Upper lobe of left lung (tissue), 6 donors: ENCODE measurements around the gene TRIM44. TPM values are rescaled to one million over a fixed set of nuclear protein-coding genes. Genes with fewer than 3 reads are reported as not detected.
"Not testable (repeated sequence)": the region's sequence is repeated elsewhere in the genome, so short reads cannot be mapped to it uniquely, and the experiment has no call there.

Experiments used
- ATAC-seq, 2 donors: fragments of 200-7000 bp; cut with Tn5 transposase; one replicate each; pipeline ENCODE4 v1.9.1; 2022; ENCODE audit warnings: mild to moderate bottlenecking in 2 of 2, moderate library complexity in 2 of 2; ENCODE audit not compliant: low FRiP score in 2 of 2
- DNase-seq, 2 donors: peaks; one replicate each; pipeline ENCODE4 v3.0.0-alpha.2; 2019 to 2020
- H3K27ac ChIP-seq, 4 donors: fragments of 200-600 bp; sonication (generic); one replicate each; pipeline ENCODE4 v1.5.1; 2016 to 2019
- H3K27me3 ChIP-seq, 4 donors: fragments of 200-600 bp; sonication (generic); one replicate each; pipeline ENCODE4 v1.5.1; 2017 to 2019
- H3K36me3 ChIP-seq, 4 donors: fragments of 200-600 bp; sonication (generic); one replicate each; pipeline ENCODE4 v1.5.1; 2016 to 2019
- H3K4me1 ChIP-seq, 4 donors: fragments of 200-600 bp; sonication (generic); one replicate each; pipeline ENCODE4 v1.5.1; 2018 to 2019
- H3K4me3 ChIP-seq, 4 donors: fragments of 200-600 bp; sonication (generic); one replicate each; pipeline ENCODE4 v1.5.1; 2017 to 2019; ENCODE audit warnings: mild to moderate bottlenecking in 2 of 4, moderate library complexity in 1 of 4
- H3K9me3 ChIP-seq, 4 donors: fragments of 200-600 bp; sonication (generic); one replicate each; pipeline ENCODE4 v1.5.1; 2018 to 2019
- EP300 ChIP-seq, 4 donors: sonication (generic); formaldehyde crosslinking; IDR thresholded peaks; one replicate each; pipeline ENCODE4 v1.5.1; 2017; ENCODE audit warnings: antibody characterized with exemption in 4 of 4, control low read depth in 2 of 4
- POLR2A ChIP-seq, 4 donors: fragments of 450-650 bp; IDR thresholded peaks; one replicate each; pipeline ENCODE4 v1.5.1; 2016 to 2017; ENCODE audit warnings: antibody characterized with exemption in 4 of 4, mild to moderate bottlenecking in 2 of 4
- POLR2AphosphoS5 ChIP-seq, 2 donors: sonication (generic); formaldehyde crosslinking; IDR thresholded peaks; one replicate each; pipeline ENCODE4 v1.5.1; 2017; ENCODE audit warnings: antibody characterized with exemption in 2 of 2
- WGBS, 2 donors: methylation state at CpG; one replicate each; pipeline ENCODE4 v1.1.5; 2017 to 2018; 5-methylcytosine and 5-hydroxymethylcytosine counted together
- total RNA-seq, 6 donors: library from RNA; depleted of rRNA in 4 of 6; stranded (reverse); fragments of >200 nt in 4 of 6; gene quantifications; one replicate each; pipeline versions ENCODE4 v1.1.0 to v1.2.1, GENCODE V29; 2016 to 2021
- TF ChIP-seq, protein P1 (sequence below), 6 experiments: fragments of 450-650 bp in 4 of 6; fragments of 200-600 bp in 2 of 6; sonication (generic) in 2 of 6; IDR thresholded peaks; one replicate each; pipeline ENCODE4 v1.5.1; 2016 to 2019; ENCODE audit warnings: antibody characterized with exemption in 6 of 6
- donor health status: DM: no; HTN: no; CAD: no; lungs with moderate emphysema.
- donor health status: DM: no; HTN: yes; CAD: no; lungs with severe emphysema.

TRIM44 gene
- total RNA-seq, 6 donors from 2014 or later: 48.9 to 133 (median 64.0) TPM

DNA sequence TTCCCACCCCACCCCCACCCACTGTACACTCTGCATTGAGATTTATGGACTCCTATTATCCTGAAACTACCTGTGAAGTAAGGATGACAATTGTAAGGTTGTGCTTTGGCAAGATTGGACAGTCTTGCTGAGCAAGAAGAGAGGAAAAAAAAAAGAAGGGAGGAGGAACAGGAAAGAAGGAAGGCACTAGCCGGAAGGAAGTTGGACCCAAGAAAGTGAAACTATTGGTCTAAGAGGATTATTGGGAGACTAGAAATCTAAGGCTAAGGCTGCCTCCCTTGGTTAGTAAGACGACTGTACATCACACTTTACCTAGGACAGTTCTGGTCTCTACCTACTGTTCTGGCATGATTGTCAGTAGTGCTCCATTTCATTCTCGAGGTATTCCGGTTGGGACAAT, 12.1 kb upstream of the TRIM44 start:
- no peaks in the 10 kb centered on the region for H3K9me3 ChIP-seq
- H3K4me1 ChIP-seq: no peaks in the 10 kb centered on the region
- H3K27me3 ChIP-seq: no peaks in the 10 kb centered on the region
- H3K27ac ChIP-seq: no peak overlapping the region
- DNase-seq (no peak), ATAC-seq (no peak)
- TF ChIP-seq EP300 (IDR thresholded peaks at IDR 0.05) (no peak), POLR2A (IDR thresholded peaks at IDR 0.05) (no peak), POLR2AphosphoS5 (IDR thresholded peaks at IDR 0.05) (no peak)
- TF ChIP-seq, protein P1, sequence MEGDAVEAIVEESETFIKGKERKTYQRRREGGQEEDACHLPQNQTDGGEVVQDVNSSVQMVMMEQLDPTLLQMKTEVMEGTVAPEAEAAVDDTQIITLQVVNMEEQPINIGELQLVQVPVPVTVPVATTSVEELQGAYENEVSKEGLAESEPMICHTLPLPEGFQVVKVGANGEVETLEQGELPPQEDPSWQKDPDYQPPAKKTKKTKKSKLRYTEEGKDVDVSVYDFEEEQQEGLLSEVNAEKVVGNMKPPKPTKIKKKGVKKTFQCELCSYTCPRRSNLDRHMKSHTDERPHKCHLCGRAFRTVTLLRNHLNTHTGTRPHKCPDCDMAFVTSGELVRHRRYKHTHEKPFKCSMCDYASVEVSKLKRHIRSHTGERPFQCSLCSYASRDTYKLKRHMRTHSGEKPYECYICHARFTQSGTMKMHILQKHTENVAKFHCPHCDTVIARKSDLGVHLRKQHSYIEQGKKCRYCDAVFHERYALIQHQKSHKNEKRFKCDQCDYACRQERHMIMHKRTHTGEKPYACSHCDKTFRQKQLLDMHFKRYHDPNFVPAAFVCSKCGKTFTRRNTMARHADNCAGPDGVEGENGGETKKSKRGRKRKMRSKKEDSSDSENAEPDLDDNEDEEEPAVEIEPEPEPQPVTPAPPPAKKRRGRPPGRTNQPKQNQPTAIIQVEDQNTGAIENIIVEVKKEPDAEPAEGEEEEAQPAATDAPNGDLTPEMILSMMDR (IDR thresholded peaks at IDR 0.05): no peak
- 84 to 85% methylated on average over 4 of the region's 4 CpGs for WGBS, 2 donors
- no peak overlapping the region for H3K4me3 ChIP-seq
- H3K36me3 ChIP-seq: no peaks in the 10 kb centered on the region

DNA sequence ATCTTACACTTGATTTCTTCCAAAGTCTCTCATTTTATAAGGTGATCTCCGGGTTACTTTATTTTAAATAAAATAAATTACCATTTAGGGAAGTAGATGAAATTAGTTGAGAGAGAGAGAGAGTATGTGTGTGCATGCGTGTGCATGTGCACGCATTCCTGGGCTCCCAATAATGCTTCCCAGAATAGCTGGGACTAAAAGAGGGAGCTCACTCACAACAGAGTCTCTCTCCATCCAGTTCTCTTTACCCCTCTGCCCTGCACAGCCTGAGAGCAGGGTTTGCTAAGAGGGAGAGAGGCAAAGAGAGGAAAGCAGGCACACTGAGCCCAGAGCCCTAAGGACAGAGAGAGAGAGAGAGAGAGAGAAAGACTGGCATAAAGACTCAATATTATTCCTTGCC, 11.3 kb upstream of the TRIM44 start:
- no peaks in the 10 kb centered on the region for H3K36me3 ChIP-seq
- no peak overlapping the region for H3K4me3 ChIP-seq
- no peaks in the 10 kb centered on the region for H3K4me1 ChIP-seq
- WGBS, 2 donors: 89% methylated on average over 3 of the region's 3 CpGs
- no peaks in the 10 kb centered on the region for H3K9me3 ChIP-seq
- TF ChIP-seq, protein P1 (IDR thresholded peaks at IDR 0.05): no peak
- TF ChIP-seq POLR2A (IDR thresholded peaks at IDR 0.05) (no peak), POLR2AphosphoS5 (IDR thresholded peaks at IDR 0.05) (no peak), EP300 (IDR thresholded peaks at IDR 0.05) (no peak)
- ATAC-seq (no peak), DNase-seq (no peak)
- no peaks in the 10 kb centered on the region for H3K27me3 ChIP-seq
- no peak overlapping the region for H3K27ac ChIP-seq

DNA sequence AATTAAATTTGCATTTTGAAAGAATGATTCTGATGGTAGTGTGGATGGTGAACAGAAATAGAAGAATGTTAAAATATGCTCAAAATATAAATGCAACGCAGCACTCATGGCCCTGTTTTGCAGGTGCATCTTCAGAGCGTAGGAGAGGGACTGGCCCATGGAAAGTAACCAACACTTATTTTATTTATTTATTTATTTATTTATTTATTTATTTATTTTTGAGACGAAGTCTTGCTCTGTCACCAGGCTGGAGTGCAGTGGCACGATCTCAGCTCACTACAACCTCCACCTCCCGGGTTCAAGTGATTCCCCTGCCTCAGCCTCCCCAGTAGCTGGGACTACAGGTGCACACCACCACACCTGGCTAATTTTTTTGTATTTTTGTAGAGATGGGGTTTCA, 9.8 kb upstream of the TRIM44 start:
- not testable (repeated sequence) for H3K9me3 ChIP-seq, H3K36me3 ChIP-seq, H3K27me3 ChIP-seq, DNase-seq, H3K4me3 ChIP-seq, H3K4me1 ChIP-seq, H3K27ac ChIP-seq, ATAC-seq
- WGBS, 2 donors: 93 to 94% methylated on average over 5 of the region's 5 CpGs

DNA sequence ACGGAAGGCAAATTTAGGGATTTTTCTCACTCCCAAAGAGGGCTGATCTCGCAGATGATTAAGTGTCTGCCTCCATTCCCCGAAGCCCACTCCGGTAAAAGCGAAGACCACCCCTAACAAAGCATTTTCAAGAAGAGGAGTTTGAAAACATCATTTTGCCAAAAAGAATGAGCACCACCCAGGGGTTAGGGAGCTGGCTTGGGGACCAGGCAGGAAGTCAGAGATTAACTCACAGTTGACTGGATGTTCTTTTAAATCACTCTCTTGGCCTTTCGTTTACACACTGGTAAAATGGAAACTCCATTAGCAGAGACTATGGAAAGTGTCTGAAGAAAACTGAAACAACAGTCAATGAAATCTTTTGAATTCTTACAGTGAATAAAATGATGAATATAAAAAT, 7.9 kb upstream of the TRIM44 start:
- WGBS, 2 donors: 70 to 76% methylated on average over 6 of the region's 6 CpGs
- TF ChIP-seq POLR2A (IDR thresholded peaks at IDR 0.05): no peak
- TF ChIP-seq, protein P1 (IDR thresholded peaks at IDR 0.05): no peak
- no peak for TF ChIP-seq POLR2AphosphoS5 (IDR thresholded peaks at IDR 0.05)
- no peak for TF ChIP-seq EP300 (IDR thresholded peaks at IDR 0.05)

DNA sequence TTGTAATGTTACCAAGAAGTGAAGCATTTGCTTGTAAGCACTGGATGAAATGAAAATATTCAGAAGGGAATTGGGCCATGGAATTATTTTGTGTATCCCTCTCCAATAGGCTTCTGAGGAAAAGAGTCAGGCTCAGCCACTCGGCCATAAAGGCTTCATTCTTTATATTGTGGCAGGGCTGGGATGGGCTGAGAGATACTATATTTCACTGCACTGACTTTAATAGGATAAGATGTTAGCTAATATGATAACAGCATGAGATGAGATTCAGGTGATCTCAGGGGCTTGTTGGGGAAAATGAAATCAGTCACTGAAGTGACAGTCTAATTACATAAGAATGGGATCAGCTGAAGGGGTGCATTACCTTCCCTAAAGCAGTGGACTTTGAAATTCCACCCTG, 7.3 kb upstream of the TRIM44 start:
- no peaks in the 10 kb centered on the region for H3K27me3 ChIP-seq
- H3K9me3 ChIP-seq: no peaks in the 10 kb centered on the region
- no peaks in the 10 kb centered on the region for H3K36me3 ChIP-seq
- DNase-seq: no peak
- 75 to 95% methylated on average over 1 of the region's 1 CpG for WGBS, 2 donors
- H3K27ac ChIP-seq: no peak overlapping the region
- H3K4me3 ChIP-seq: no peak overlapping the region
- TF ChIP-seq, protein P1 (IDR thresholded peaks at IDR 0.05): no peak
- TF ChIP-seq POLR2A (IDR thresholded peaks at IDR 0.05) (no peak), EP300 (IDR thresholded peaks at IDR 0.05) (no peak), POLR2AphosphoS5 (IDR thresholded peaks at IDR 0.05) (no peak)
- no peak for ATAC-seq
- no peaks in the 10 kb centered on the region for H3K4me1 ChIP-seq

More for the DNA sequence above, 7.9 kb upstream of the TRIM44 start:
- no peak for DNase-seq
- Histone ChIP-seq H3K9me3 (no peaks in the 10 kb centered on the region), H3K36me3 (no peaks in the 10 kb centered on the region), H3K27me3 (no peaks in the 10 kb centered on the region), H3K27ac (no peak overlapping the region), H3K4me3 (no peak overlapping the region), H3K4me1 (no peaks in the 10 kb centered on the region)
- no peak for ATAC-seq
